GM21723 (cell line): Measurements from ENCODE around the gene SLC66A3.
A peak's percentile ranks its signal among the peaks of the same experiment; 100 is the strongest.

ENCODE experiments used
- ATAC-seq: cut with Tn5 transposase; IDR thresholded peaks from one replicate; pipeline ENCODE4 v1.9.1; 2021; ENCODE audit warnings: mild to moderate bottlenecking, moderate library complexity; ENCODE audit not compliant: unreplicated experiment

The SLC66A3 gene

DNA sequence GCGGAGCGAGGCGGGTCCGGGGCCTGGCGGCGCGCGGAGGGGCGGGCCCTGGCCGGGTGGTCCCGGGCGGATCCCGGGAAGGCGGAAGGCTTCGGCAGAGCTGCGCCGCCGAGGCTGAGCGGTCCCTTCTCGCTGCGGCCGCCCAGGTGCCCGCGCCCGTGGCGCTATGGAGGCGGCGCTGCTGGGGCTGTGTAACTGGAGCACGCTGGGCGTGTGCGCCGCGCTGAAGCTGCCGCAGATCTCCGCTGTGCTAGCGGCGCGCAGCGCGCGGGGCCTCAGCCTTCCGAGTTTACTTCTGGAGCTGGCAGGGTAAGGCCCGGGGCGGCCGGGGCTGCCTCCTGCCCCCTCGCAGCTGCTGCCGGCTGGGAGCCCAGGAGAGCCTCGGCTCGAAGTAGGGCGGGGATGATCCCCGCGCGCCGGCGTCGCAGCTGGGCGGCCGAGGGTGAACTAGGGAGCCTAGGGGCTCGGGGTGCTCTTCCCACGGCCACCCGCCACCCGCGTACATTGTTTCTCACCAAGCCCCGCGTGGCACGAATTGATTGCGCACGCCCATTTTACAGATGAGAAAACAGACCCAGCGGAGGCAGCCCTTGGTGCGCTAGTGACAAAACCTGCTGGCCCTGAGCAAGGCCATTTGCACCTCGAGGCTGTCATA is at the start of gene SLC66A3:
SLC66A3 (plus strand) TSS at position 87 of the 655 bp plus-strand sequence; CDS start at position 167, 80 bp downstream.
- ATAC-seq, result peak; percentile 79

DNA sequence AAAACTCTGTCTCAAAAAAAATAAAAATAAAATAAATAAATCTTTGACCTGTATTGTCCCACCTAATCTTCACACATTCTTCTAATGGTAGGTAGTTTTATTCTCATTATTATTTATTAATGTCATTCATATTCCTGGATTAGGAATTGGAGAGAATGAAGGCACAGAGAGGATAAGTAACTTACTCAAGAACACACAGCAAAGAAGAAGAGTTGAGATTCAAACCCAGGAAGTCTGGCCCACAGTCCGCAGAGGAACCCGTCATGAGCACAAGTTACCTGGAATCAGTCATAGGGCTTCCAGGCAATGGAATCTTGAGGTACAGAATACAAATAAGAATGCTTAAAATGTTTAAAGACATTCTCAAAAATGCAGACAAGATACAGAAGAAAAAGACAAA is 46.3 kb upstream of the SLC66A3 start:
- no peak for ATAC-seq

DNA sequence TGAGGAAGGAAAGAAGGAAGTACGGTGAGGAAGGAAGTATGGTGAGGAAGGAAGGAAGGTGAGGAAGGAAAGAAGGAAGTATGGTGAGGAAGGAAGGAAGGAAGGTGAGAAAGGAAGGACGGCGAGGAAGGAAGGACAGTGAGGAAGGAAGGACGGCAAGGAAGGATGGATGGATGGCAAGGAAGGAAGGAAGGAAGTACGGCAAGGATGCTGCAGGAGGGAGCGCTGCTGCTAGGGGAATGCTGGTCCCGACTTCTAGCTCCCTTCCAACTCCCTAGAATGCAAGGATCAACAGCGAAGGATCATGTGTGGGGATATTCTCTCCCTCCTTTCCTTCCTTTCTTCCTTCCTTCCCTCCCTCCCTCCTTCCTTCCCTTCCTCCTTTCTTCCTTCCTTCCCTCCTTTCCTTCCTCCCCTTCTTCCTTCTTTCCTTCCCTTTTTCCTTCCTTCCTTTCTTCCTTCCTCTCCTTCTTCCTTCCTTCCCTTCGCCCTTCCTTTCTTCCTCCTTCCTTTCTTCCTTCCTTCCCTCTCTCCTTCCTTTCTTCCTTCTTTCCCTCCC is 42.3 kb upstream of the SLC66A3 start:
- ATAC-seq, result no peak

- no peak for ATAC-seq
Measured at GRCh38 chr2:11117776-11118175, 37.5 kb upstream of the SLC66A3 start.

GRCh38 chr2:11118761-11119160 is 36.5 kb upstream of the SLC66A3 start:
- no peak for ATAC-seq

DNA sequence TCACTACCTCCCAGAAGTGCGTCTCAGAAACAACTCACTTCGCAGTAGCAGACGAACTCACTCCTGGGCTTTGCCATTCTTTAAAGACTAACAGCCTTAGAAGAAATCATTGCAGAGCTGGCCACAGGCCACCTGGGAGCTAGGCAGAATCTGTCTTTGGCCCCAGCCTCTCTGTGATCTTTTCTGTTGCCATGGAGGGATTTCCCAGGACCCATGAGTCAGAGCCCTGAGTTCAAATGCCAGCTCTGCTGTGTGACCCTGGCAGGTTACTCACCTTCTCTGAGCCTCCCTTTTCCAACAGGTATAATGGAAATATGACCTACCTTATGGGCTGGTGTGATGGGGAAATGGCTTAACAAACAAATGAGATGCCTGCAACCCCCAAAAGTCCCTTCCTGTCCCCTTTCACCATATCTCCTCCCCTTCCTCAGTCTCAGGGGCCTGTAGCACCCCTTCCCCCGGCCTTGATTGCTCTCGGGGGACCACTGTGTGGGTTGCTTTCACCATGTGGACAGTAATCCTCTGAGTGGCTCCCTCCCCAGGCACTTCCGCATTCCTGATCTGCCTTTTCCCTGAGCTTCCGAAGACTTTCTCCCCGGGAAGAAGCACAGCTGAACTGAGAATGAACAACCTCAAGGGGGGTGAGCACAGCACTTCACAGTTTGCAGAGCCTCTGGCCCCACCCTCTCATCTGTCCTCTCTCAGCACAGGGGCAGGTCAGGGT is 34.0 kb upstream of the SLC66A3 start:
- ATAC-seq, result no peak

GRCh38 chr2:11121823-11122155 is 33.5 kb upstream of the SLC66A3 start:
- no peak for ATAC-seq

GRCh38 chr2:11122380-11122779 is 32.9 kb upstream of the SLC66A3 start:
- no peak for ATAC-seq

GRCh38 chr2:11123001-11123809 is 32.1 kb upstream of the SLC66A3 start:
- ATAC-seq, result no peak

DNA sequence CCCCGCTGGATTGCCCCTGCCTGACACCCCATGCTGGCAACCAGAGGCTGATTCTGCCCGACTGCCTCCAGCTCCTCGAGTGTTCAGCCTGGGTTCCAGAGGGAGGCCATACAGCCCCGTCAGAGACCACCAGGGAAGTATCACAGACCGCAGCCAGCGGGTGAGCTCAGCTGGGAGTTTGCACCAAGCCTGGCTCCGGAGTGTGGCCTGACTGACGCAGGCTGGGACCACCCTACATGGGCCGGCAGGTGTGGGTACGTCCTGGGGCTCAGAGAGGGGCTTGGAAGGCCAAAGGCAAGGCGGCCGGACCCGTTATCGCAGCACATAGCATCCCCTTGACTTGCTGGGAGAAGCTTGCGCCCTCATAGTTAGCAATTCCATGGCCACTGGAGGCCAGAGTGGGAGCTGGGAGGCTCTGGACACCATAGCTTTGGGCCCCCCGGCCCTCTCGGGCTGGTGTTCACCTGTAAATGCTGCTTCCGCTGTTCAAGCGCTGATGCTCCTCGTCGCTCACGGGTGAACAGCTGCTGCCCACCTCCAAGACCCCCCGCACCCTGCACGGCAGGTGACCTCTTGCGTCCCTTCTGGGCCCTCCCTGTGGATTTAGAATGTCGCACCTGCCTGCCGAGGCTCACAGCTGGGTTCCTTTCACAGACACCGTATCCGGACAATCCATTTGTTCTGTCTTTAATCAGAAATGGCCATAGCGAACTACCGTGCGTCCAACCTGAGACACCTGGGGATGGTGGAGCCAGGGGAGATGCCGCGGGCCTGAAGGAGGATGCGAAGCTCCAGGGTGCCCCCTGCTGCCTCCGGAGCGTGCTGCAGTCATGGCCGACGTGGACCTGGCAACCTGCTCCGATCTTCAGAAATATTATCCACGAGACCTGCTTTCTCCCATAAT is 31.2 kb upstream of the SLC66A3 start:
- ATAC-seq, result no peak

GRCh38 chr2:11124760-11125068 is 30.6 kb upstream of the SLC66A3 start:
- no peak for ATAC-seq

- no peak for ATAC-seq
Measured at GRCh38 chr2:11127761-11128160, 27.5 kb upstream of the SLC66A3 start.

DNA sequence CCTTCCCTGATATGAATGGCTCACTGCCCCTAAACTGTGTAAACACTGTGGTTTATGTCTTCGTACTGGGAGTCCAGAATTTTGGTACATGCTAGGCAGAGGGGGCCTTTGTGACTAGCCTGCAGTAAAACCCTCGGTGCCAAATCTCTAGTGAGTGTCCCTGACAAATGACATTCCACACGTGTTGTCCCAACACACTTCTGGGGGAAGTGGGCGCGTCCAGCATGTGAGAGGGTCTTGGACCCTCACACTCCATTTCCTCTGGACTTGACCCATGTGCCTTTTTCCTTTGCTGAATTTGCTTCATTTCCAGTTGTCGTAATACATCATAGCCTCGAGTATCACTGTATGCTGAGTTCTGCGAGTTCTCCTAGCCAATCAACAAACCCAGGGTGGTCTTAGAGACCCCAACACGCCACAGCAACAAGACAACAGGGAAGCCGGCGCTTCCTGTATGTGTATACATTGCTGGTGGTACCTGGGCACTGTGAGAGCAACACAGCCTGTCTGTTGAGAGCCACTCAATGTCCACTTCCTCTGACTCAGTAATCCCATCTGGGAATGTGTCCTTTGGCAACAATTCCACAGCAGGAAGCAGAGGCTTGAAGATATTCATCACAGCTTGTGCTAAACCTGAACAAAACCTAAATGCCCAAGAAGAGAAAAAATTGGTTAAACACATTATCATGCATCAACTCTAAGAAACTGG is 26.9 kb upstream of the SLC66A3 start:
- ATAC-seq, result no peak

GRCh38 chr2:11129598-11130449 is 25.4 kb upstream of the SLC66A3 start:
- peak; percentile 84 for ATAC-seq

DNA sequence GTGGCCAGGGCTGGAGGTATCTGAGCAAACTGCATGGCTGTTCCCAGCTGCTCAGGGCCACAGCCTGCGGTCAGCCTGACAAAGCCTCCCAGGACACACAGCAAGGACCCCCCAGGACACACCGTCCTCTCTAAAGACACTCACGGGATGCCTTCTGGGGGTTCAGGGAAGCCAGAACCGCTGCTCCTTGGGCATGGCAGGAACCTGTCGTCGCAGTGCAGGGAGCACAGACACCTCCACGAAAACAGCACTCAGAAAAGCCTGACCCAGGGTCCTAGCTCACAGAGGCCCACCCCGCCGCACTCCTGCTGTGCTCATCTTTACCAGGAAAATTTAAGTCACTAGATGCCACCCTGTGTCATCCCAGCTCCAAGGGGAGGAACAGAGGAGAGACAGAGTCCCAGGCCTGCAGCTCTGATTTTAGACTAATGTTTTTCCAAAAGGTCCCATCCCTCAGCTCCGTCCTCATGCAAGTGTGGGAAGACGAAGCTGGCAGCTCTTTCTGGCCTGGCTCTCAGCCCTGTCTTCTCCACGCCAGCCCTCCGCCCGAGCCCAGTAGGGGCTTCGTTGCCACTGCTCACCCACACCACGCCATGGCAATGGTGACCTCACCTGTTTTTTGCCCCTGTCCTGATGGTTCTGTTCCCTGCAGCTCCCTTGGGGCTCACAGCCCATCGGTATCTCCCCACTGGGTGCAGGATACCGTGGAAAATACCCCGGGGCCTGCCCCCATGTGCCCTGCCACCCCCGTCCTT is 23.9 kb upstream of the SLC66A3 start:
- no peak for ATAC-seq

DNA sequence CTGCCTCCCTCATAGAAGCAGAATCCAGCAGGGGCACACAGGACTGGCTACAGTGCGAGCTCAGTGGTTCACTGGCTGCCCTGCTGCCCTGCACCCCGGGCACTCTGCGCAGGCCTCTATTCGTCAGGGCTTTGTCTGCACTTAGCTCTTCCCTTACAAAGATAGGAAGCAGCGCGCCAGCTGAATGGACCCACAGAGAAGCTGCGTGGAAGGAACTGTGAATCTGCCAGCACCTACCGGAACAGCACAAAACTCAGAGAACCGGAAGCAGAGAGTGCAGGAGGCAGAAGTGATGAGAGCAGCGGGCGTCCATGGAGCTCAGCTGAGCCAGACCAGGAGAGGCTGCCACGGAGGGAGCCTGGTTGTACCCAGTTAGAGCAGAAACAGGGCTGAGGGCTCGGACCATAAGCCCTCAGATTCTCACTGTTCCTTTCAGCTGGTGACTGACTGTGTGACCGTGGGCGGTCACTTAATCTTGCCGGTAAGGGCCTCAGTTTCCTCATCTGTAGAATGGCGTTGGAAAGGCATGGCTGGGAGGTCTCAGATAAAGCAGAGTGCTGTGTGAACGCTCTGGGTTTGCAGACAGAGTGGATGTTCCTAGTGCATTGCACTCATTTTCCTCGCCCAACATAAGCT is 23.1 kb upstream of the SLC66A3 start:
- ATAC-seq, result no peak

DNA sequence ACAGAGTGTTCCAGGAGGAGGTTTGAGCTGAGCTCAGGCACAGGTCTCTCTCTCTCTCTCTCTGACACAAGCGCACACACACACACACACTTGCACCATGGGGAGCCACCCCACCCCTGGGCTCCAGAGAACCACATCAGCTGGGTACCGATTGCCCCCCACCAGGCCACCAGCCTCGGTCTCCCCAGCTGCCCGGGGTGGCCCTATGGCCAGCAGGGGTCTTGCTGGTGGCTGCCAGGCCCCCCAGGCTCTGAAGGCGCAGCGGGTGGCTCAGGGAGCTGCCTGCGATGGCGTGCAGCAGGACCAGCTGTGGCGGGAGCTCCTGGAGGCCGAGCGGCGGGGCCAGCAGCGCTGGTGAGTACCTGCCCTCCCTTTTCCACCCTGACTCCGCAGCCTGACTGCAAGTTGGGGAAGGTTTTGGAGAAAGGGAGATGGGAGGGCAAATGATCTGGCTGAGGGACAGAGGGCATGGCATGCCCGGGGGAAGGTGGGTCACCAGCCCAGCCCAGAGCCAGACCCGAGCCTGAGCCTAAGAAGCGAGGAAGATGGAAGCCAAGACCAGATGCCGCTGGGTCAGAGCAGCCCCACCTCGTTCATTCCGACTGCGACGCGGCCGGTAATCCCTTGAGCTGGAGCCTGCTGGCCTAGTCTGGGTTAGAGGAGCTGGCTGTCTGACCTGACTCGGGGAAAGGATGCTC is 21.9 kb upstream of the SLC66A3 start:
- no peak for ATAC-seq
